SIG-M5 (cell line): ENCODE data around the gene CCDC43.
"Not testable (repeated sequence)": the region's sequence is repeated elsewhere in the genome, so short reads cannot be mapped to it uniquely, and the experiment has no call there.

Experiments
- DNase-seq: peaks from one replicate; lab custom pipeline; 2025; lab: John Stamatoyannopoulos, UW

Gene CCDC43

GRCh38 chr17:44689477-44690217 is at the start of gene CCDC43:
CCDC43 (minus strand) TSS chr17:44689776; CDS start chr17:44689753, 23 bp downstream.
- peak; percentile 59 for DNase-seq

GRCh38 chr17:44738214-44738906 is 48.8 kb upstream of the CCDC43 start:
- no peak for DNase-seq

GRCh38 chr17:44736551-44737240 is 47.1 kb upstream of the CCDC43 start:
- no peak for DNase-seq

GRCh38 chr17:44734272-44734671 is 44.7 kb upstream of the CCDC43 start:
- DNase-seq, result no peak

GRCh38 chr17:44733753-44734152 is 44.2 kb upstream of the CCDC43 start:
- no peak for DNase-seq

- DNase-seq, result not testable (repeated sequence)
Measured at GRCh38 chr17:44726121-44726520, 36.5 kb upstream of the CCDC43 start.

GRCh38 chr17:44722254-44722653 is 32.7 kb upstream of the CCDC43 start:
- no peak for DNase-seq

- DNase-seq, result no peak
Measured at GRCh38 chr17:44719444-44719843, 29.9 kb upstream of the CCDC43 start.

GRCh38 chr17:44708401-44709263 is 19.1 kb upstream of the CCDC43 start, which contains the start of gene DBF4B:
DBF4B (plus strand) TSS chr17:44708665; CDS start chr17:44708821, 156 bp downstream.
- DNase-seq, result no peak

- no peak for DNase-seq
Measured at GRCh38 chr17:44707755-44708400, 18.3 kb upstream of the CCDC43 start.

GRCh38 chr17:44700288-44700687 is 10.7 kb upstream of the CCDC43 start:
- DNase-seq, result not testable (repeated sequence)

GRCh38 chr17:44693609-44694008 is 4.0 kb upstream of the CCDC43 start:
- no peak for DNase-seq

GRCh38 chr17:44690746-44691306 is 1.2 kb upstream of the CCDC43 start:
- not testable (repeated sequence) for DNase-seq

- no peak for DNase-seq
Measured at GRCh38 chr17:44688675-44689476, 700 bp downstream of the CCDC43 start.

GRCh38 chr17:44688200-44688599 is 1.4 kb downstream of the CCDC43 start:
- no peak for DNase-seq

- no peak for DNase-seq
Measured at GRCh38 chr17:44687756-44688155, 1.8 kb downstream of the CCDC43 start.

- peak; percentile 52 for DNase-seq
Measured at GRCh38 chr17:44683303-44683702, 6.3 kb downstream of the CCDC43 start.

- DNase-seq, result no peak
Measured at GRCh38 chr17:44677136-44677535, 12.4 kb downstream of the CCDC43 start.

GRCh38 chr17:44673893-44674292 is 15.7 kb downstream of the CCDC43 start:
- DNase-seq, result no peak

- peak; percentile 7 for DNase-seq
Measured at GRCh38 chr17:44672479-44673093, 17.0 kb downstream of the CCDC43 start.
